MCF 10A (cell line): ENCODE measurements around the gene CEP295NL. TPM values are rescaled to one million over a fixed set of nuclear protein-coding genes. Genes with fewer than 3 reads are reported as not detected.
A peak's percentile ranks its signal among the peaks of the same experiment; 100 is the strongest.

Experiments used
- Bru-seq: library from RNA; stranded (reverse); fragments of 400-500 nt; gene quantifications from one replicate; lab custom pipeline; 2021; lab: Mats Ljungman, UMichigan
- BruChase-seq, 2 experiments: library from RNA; stranded (reverse); fragments of 400-500 nt; gene quantifications; one replicate each; lab custom pipeline; 2021; lab: Mats Ljungman, UMichigan
- BruUV-seq: library from RNA; stranded (reverse); fragments of 400-500 nt; replicated peaks from 2 replicates; lab custom pipeline; 2021; lab: Mats Ljungman, UMichigan
- CTCF ChIA-PET: fragments of 300-600 bp; sonication (Branson Sonifier 250); formaldehyde crosslinking; extraction: SDS; loops from one replicate; lab custom pipeline; 2021; ENCODE audit warnings: antibody characterized with exemption, inconsistent platforms; lab: Yijun Ruan, JAX
- POLR2A ChIA-PET: fragments of 300-600, 350-650 bp; sonication (Branson Sonifier 250); formaldehyde crosslinking; extraction: SDS; loops from one replicate; lab custom pipeline; 2020; ENCODE audit warnings: antibody characterized with exemption, inconsistent platforms; lab: Yijun Ruan, JAX
- DNase-seq: peaks from one replicate; pipeline ENCODE4 v3.0.0-alpha.2; 2018; ENCODE audit not compliant: unreplicated experiment
- H3K27ac Mint-ChIP-seq: one replicate; pipeline ENCODE4 v1.8.0; 2022; ENCODE audit warnings: mild to moderate bottlenecking, low read depth, mixed read lengths; ENCODE audit not compliant: unreplicated experiment
- H3K27me3 Mint-ChIP-seq: one replicate; pipeline ENCODE4 v1.8.0; 2022; ENCODE audit warnings: mixed read lengths; ENCODE audit not compliant: insufficient read depth, unreplicated experiment
- H3K36me3 Mint-ChIP-seq: one replicate; pipeline ENCODE4 v1.8.0; 2022; ENCODE audit warnings: mild to moderate bottlenecking, moderate library complexity, mixed read lengths; ENCODE audit not compliant: insufficient read depth, unreplicated experiment
- H3K4me1 Mint-ChIP-seq: one replicate; pipeline ENCODE4 v1.8.0; 2022; ENCODE audit warnings: mixed read lengths; ENCODE audit not compliant: insufficient read depth, unreplicated experiment
- H3K4me3 Mint-ChIP-seq: one replicate; pipeline ENCODE4 v1.8.0; 2022; ENCODE audit warnings: mild to moderate bottlenecking, moderate library complexity, mixed read lengths; ENCODE audit not compliant: unreplicated experiment
- H3K9me3 Mint-ChIP-seq: one replicate; pipeline ENCODE4 v1.8.0; 2022; ENCODE audit warnings: mixed read lengths; ENCODE audit not compliant: unreplicated experiment
- intact Hi-C: fragments of 100-400 bp; cut with micrococcal nuclease; formaldehyde crosslinking; loops from 2 replicates; pipeline ENCODE4 v1.14.1; 2022
- long read RNA-seq: library from polyadenylated mRNA; stranded (forward); transcript quantifications from one replicate; pipeline ENCODE4 v2.0.0, GENCODE V29; 2022
- total RNA-seq: library from RNA; stranded (reverse); gene quantifications from 2 replicates; pipeline ENCODE4 v1.2.3, GENCODE V29; 2022
- TF ChIP-seq, protein P1 (sequence below): fragments of 200-600 bp; IDR thresholded peaks from one replicate; pipeline ENCODE4 v1.8.0; 2022; ENCODE audit warnings: antibody characterized with exemption, mild to moderate bottlenecking; ENCODE audit not compliant: unreplicated experiment

Gene CEP295NL, protein sequence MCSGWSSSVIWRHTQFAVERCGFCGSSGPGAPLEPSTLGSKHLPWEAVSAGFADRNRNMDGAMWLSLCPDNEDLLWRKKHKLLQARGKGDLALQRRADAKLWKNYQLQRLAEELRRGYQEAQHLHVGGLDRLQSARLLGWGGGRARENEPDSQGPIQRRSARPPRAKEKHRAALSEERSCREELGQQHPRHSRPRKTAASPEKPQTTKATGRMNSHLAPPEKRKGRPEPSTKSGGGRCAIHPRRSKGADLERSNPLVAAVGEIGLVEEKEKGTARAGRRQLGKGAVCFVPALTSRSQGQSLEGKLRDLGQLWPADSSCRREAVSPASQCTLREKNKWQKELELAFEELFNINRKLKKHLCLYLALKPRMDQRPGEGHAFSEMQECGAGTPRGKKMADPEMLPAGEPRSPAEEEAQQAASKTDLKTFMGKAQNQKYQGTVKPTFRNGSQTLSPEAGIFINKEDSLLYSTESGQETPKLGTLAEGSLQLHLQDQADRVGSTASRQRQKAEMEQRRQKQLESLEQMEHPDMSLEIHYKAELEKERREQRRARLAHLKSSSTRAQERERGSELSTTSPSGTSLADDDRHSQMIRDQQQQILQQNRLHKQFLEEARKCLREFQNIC
- total RNA-seq: 0.68 and 0.86 TPM in 2 replicates
- Bru-seq, nascent RNA: percentile 46 among the genes with signal in this experiment
- percentile 51 among the genes with signal in this experiment for BruChase-seq, experiment 1, labeled RNA remaining after a 6-hour chase
- BruChase-seq, experiment 2, labeled RNA remaining after a 2-hour chase: percentile 58 among the genes with signal in this experiment
- long read RNA-seq: 0 reads

DNA sequence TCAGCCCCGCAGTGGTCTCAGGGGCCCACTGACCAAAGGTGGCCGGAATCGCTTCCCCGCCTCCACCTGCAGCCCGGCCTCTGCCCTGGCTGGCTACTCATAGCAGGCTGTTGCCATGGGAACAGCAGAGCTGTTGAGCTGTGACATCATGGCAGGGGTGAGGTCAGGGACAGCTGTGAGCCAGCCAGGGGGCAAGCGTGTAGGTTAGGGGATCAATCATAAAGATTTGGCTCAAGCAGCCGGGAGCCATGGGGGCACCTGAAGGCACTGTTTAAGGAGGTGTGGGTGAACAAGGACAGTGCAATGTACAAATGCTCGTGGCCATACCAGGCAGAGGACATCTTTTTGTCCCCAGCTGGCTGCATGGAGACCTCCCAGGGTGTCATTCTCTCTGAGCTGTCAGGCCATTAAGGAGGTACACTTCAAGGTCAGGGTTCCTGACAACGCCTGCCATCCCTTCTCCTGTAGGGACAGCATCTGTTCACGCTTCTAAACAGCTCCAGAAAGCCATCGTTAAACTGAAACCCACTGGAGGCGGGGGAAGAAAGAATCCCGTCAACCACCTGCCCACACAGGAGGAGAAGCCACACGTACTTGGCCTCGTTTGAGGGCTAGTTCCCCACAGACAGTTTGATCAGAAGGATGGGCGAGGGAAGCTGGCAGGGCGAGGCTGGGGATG is at the start of gene CEP295NL:
Gene CEP295NL, minus strand, starts transcription at position 101 of the 679 bp plus-strand sequence. CDS start 1,373 bp downstream, outside the sequence.
- CTCF ChIA-PET: interaction anchor here (1.2 kb wide), 1 partner anchor 90 kb away, joined by 3 read pairs; no protein-coding TSS in a partner anchor
- POLR2A ChIA-PET: interaction anchor here (0.6 to 1.5 kb wide), 2 partner anchors 30 to 497 kb away, joined by 3 read pairs; no protein-coding TSS in a partner anchor
- no TSS peak for BruUV-seq
- Mint-ChIP-seq H3K27me3 (no peaks in the 10 kb centered on the region), H3K4me3 (no peak within 1 kb of the TSS), H3K4me1 (peaks cover 17% of the 10 kb centered on the region), H3K27ac (no peak within 1 kb of the TSS), H3K36me3 (peaks cover 6% of the 10 kb centered on the region), H3K9me3 (no peaks in the 10 kb centered on the region)
- intact Hi-C loops: no loop called here
- TF ChIP-seq, protein P1, sequence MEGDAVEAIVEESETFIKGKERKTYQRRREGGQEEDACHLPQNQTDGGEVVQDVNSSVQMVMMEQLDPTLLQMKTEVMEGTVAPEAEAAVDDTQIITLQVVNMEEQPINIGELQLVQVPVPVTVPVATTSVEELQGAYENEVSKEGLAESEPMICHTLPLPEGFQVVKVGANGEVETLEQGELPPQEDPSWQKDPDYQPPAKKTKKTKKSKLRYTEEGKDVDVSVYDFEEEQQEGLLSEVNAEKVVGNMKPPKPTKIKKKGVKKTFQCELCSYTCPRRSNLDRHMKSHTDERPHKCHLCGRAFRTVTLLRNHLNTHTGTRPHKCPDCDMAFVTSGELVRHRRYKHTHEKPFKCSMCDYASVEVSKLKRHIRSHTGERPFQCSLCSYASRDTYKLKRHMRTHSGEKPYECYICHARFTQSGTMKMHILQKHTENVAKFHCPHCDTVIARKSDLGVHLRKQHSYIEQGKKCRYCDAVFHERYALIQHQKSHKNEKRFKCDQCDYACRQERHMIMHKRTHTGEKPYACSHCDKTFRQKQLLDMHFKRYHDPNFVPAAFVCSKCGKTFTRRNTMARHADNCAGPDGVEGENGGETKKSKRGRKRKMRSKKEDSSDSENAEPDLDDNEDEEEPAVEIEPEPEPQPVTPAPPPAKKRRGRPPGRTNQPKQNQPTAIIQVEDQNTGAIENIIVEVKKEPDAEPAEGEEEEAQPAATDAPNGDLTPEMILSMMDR: no peak
- no peak for DNase-seq

DNA sequence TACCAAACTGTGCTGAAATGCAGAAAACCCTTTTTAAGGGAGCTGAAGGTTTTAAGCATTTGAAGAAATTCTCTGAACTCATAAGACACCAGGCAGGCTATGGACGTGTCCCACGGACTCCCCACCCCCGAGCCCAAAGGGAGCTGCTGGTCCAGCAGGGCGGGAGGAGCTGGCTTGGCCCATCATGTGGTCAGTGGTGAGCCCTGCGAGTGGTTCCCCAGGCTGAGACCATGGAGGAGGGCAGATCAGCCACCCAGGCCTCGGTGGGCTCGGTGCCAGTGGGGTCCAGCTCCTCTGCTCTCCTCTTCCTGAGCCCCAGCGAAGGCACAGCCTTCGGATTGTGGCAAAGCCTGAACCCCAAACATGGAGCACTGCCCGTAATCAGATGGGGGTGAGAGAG is 49.7 kb upstream of the CEP295NL start:
- H3K27ac Mint-ChIP-seq: no peak overlapping the region

DNA sequence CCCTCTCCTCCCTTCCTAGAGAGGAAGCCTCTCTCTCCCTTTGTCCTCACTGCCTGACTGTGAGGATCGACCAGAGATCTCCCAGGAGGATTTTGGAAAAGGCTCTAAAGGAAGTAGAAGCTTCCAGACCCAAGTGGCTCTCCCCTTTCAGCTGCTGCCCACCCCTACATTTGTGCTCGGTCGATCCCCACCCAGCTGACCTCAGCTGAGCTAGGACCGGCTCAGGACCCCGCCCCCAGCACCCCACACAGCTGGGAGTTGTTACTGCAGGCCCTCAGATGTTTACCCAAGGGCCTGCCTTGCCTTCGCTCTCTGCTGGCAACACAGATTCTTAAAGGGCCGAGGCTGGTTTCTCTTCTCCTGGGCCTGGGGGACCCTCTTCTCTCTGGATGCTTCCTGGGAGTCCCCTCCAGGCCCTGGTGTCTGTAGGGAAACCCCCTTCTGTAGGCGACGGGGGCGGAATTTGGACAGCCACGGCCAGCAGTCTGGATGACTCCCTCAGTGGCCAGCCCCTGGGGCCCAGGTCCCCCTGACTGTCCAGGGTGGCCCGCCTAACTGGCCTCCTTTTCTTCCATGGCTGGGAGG is 49.1 kb upstream of the CEP295NL start:
- no peak for DNase-seq
- H3K27me3 Mint-ChIP-seq: no peaks in the 10 kb centered on the region
- peaks cover 9% of the 10 kb centered on the region for H3K9me3 Mint-ChIP-seq
- no peaks in the 10 kb centered on the region for H3K4me1 Mint-ChIP-seq
- H3K36me3 Mint-ChIP-seq: peaks cover 5% of the 10 kb centered on the region
- TF ChIP-seq, protein P1: no peak
- intact Hi-C loops: no loop called here
- no TSS peak for BruUV-seq
- H3K27ac Mint-ChIP-seq: no peak overlapping the region
- CTCF ChIA-PET: interaction anchor here (0.6 to 1.3 kb wide), 3 partner anchors 19 to 1180 kb away, joined by 3 to 4 read pairs (median 3); no protein-coding TSS in a partner anchor
- H3K4me3 Mint-ChIP-seq: no peak overlapping the region
- POLR2A ChIA-PET: no interaction called here

More for the DNA sequence above, 49.7 kb upstream of the CEP295NL start:
- Mint-ChIP-seq H3K4me1 (no peaks in the 10 kb centered on the region), H3K4me3 (no peak overlapping the region), H3K36me3 (peaks cover 5% of the 10 kb centered on the region), H3K9me3 (peaks cover 9% of the 10 kb centered on the region), H3K27me3 (no peaks in the 10 kb centered on the region)
- CTCF ChIA-PET: interaction anchor here (0.7 kb wide), 1 partner anchor 19 kb away, joined by 3 read pairs; no protein-coding TSS in a partner anchor
- TF ChIP-seq, protein P1: no peak
- intact Hi-C loops: no loop called here
- no TSS peak for BruUV-seq
- POLR2A ChIA-PET: interaction anchor here (1.4 kb wide), 1 partner anchor 87 kb away, joined by 9 read pairs; no protein-coding TSS in a partner anchor
- DNase-seq: no peak
